ENCODE results near the gene SLC2A6.

DNA sequence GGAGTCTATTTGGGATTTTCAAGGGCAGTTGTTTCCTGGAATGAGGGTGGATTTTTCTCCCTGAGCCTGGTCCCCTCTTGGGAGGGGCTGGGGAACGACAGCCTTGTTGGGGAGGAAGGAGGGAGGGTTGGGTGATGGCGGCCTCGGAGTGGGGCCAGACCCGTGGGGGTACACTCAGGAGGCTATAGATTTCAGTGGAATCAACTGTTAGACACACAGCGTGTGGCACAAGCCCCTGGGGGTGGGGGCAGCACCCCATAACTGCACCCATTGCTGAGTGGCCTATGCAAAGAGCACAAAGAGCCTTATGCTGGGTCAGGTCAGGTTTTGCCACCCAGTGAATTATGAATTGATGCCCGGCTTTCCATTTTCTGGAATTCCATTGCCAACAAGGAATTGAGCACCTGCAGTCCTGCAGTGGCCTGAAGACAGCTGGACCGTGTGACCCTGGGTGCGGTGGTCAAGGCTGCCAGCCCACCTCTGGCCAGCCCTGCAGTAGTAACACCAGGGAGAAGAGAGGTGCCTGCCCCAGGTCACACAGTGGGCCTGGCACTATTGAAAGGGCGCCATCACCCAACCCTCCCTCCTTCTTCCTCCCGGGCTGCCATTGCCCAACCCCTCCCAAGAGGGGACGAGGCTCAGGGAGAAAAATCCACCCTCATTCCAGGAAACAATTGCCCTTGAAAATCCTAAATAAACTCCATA is 37.5 kb upstream of the SLC2A6 start:
- TF ChIP-seq CTCF (conservative IDR thresholded peaks at IDR 0.05 in 1 of 2, IDR thresholded peaks at IDR 0.05 in 1 of 2; ENCODE audit: low read depth in 1 of 2, low read length in 2 of 2) = no peak
- TF ChIP-seq EZH2 (IDR thresholded peaks at IDR 0.05; ENCODE audit: low read length, missing control alignments) = no peak
